ENCODE data around the gene WDR90. TPM values are rescaled to one million over a fixed set of nuclear protein-coding genes. Genes with fewer than 3 reads are reported as not detected.

Gene WDR90
- total and polyA plus RNA-seq, 2 experiments from 2014 or later, result 25.9 to 42.2 TPM

DNA sequence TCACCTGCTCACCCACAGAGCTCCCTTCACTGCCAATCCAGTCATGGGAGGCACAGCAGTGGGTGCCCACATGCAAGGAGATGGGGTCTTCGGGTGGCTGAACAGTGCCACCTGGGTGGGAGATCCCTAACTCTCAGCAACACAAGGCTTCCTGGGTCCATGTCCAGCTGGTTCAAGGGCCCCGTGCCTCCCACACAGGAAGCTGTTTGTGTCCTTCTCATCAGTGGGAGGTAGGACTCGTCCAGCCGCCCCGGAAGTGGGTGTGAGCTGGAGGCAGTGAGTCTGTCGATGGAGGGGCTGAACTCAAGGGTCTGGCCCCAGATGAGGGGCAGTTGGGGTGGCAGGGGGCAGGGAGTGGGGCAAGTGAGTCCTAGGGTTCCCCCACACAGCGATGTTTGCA, 54.9 kb downstream of the WDR90 start:
- DNase-seq (ENCODE audit: low spot score), result no peak
- TF ChIP-seq NANOG (IDR thresholded peaks at IDR 0.05; ENCODE audit: borderline replicate concordance) (no peak), REST (IDR thresholded peaks at IDR 0.05; ENCODE audit: unreplicated experiment) (no peak), CREB1 (CRISPR knock-in tag; IDR thresholded peaks at IDR 0.05; ENCODE audit: low read depth) (no peak), ZNF331 (CRISPR knock-in tag; IDR thresholded peaks at IDR 0.05; ENCODE audit: low read depth) (no peak), EZH2 (IDR thresholded peaks at IDR 0.05; ENCODE audit: low read depth, unreplicated experiment) (no peak), CTCF (conservative IDR thresholded peaks at IDR 0.05; ENCODE audit: low read depth in 2 of 2) (no peak), JUNB (IDR thresholded peaks at IDR 0.05; ENCODE audit: unreplicated experiment) (no peak), POLR2AphosphoS5 (IDR thresholded peaks at IDR 0.05; ENCODE audit: low read depth) (no peak), EZH2phosphoT487 (IDR thresholded peaks at IDR 0.05; ENCODE audit: unreplicated experiment) (no peak), ZNF114 (CRISPR knock-in tag; IDR thresholded peaks at IDR 0.05) (no peak)
- TF ChIP-seq, protein P1, sequence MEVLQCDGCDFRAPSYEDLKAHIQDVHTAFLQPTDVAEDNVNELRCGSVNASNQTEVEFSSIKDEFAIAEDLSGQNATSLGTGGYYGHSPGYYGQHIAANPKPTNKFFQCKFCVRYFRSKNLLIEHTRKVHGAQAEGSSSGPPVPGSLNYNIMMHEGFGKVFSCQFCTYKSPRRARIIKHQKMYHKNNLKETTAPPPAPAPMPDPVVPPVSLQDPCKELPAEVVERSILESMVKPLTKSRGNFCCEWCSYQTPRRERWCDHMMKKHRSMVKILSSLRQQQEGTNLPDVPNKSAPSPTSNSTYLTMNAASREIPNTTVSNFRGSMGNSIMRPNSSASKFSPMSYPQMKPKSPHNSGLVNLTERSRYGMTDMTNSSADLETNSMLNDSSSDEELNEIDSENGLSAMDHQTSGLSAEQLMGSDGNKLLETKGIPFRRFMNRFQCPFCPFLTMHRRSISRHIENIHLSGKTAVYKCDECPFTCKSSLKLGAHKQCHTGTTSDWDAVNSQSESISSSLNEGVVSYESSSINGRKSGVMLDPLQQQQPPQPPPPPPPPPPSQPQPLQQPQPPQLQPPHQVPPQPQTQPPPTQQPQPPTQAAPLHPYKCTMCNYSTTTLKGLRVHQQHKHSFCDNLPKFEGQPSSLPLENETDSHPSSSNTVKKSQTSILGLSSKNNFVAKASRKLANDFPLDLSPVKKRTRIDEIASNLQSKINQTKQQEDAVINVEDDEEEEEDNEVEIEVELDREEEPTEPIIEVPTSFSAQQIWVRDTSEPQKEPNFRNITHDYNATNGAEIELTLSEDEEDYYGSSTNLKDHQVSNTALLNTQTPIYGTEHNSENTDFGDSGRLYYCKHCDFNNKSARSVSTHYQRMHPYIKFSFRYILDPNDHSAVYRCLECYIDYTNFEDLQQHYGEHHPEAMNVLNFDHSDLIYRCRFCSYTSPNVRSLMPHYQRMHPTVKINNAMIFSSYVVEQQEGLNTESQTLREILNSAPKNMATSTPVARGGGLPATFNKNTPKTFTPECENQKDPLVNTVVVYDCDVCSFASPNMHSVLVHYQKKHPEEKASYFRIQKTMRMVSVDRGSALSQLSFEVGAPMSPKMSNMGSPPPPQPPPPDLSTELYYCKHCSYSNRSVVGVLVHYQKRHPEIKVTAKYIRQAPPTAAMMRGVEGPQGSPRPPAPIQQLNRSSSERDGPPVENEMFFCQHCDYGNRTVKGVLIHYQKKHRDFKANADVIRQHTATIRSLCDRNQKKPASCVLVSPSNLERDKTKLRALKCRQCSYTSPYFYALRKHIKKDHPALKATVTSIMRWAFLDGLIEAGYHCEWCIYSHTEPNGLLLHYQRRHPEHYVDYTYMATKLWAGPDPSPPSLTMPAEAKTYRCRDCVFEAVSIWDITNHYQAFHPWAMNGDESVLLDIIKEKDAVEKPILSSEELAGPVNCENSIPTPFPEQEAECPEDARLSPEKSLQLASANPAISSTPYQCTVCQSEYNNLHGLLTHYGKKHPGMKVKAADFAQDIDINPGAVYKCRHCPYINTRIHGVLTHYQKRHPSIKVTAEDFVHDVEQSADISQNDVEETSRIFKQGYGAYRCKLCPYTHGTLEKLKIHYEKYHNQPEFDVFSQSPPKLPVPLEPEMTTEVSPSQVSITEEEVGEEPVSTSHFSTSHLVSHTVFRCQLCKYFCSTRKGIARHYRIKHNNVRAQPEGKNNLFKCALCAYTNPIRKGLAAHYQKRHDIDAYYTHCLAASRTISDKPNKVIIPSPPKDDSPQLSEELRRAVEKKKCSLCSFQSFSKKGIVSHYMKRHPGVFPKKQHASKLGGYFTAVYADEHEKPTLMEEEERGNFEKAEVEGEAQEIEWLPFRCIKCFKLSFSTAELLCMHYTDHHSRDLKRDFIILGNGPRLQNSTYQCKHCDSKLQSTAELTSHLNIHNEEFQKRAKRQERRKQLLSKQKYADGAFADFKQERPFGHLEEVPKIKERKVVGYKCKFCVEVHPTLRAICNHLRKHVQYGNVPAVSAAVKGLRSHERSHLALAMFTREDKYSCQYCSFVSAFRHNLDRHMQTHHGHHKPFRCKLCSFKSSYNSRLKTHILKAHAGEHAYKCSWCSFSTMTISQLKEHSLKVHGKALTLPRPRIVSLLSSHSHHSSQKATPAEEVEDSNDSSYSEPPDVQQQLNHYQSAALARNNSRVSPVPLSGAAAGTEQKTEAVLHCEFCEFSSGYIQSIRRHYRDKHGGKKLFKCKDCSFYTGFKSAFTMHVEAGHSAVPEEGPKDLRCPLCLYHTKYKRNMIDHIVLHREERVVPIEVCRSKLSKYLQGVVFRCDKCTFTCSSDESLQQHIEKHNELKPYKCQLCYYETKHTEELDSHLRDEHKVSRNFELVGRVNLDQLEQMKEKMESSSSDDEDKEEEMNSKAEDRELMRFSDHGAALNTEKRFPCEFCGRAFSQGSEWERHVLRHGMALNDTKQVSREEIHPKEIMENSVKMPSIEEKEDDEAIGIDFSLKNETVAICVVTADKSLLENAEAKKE (CRISPR knock-in tag; IDR thresholded peaks at IDR 0.05), result no peak
- no peaks in the 10 kb centered on the region for H3K36me3 ChIP-seq (ENCODE audit: insufficient read depth)
- no peak overlapping the region for H3K4me3 ChIP-seq
- H3K79me2 ChIP-seq (replicated peaks; ENCODE audit: insufficient read depth), result no peaks in the 10 kb centered on the region
- no peak overlapping the region for H3K4me3 Mint-ChIP-seq
- H3K36me3 Mint-ChIP-seq (ENCODE audit: low read depth), result no peaks in the 10 kb centered on the region
- no peaks in the 10 kb centered on the region; the same call in 2 of the 3 replicates for H3K9me3 Mint-ChIP-seq
- no peak overlapping the region for H3K4me2 ChIP-seq
- peaks cover 93% of the 10 kb centered on the region for H3K27me3 ChIP-seq (ENCODE audit: insufficient read depth)
- ATAC-seq, result no peak
- H3K27ac Mint-ChIP-seq, result no peak overlapping the region
- H3K4me1 ChIP-seq (ENCODE audit: insufficient read depth), result no peaks in the 10 kb centered on the region
- H3K27ac ChIP-seq (ENCODE audit: low read depth), result no peak overlapping the region
- H3K4me1 Mint-ChIP-seq, result no peaks in the 10 kb centered on the region
- no peaks in the 10 kb centered on the region for H3K9me2 ChIP-seq (ENCODE audit: insufficient read depth)
- H2AFZ ChIP-seq, result no peak overlapping the region
- H4K20me1 ChIP-seq (replicated peaks; ENCODE audit: insufficient read depth), result no peaks in the 10 kb centered on the region; the same call in 1 of the 2 replicates
- peaks cover 79% of the 10 kb centered on the region for H3K27me3 Mint-ChIP-seq (ENCODE audit: insufficient read depth, low read depth, poor library complexity)
- 0 out of 2 replicates have a peak, but pooled peaks cover 6% of the 10 kb centered on the region for H3F3A ChIP-seq (replicated peaks; ENCODE audit: low read depth)
